ENCODE data around the gene EDAR. TPM values are rescaled to one million over a fixed set of nuclear protein-coding genes. Genes with fewer than 3 reads are reported as not detected.

Gene EDAR
- total and polyA plus RNA-seq, 2 donors (not counting 1 experiment from before 2014, with no cell fraction given), result not detected

- Histone ChIP-seq H3K4me2 (ENCODE audit: extremely low read depth, insufficient read depth, low read length) (no peak overlapping the region), H3K9me3 (ENCODE audit: control insufficient read depth, insufficient read depth, low read depth, low read length) (no peaks in the 10 kb centered on the region), H3K4me3 (replicated peaks in 1 of 4; ENCODE audit: control extremely low read depth in 1 of 4, insufficient read depth in 1 of 4, low read depth in 3 of 4, low read length in 4 of 4) (no peak overlapping the region), H3K27me3 (ENCODE audit: control insufficient read depth, insufficient read depth, low read length) (no peaks in the 10 kb centered on the region), H3K9ac (ENCODE audit: insufficient read depth, low read length) (no peak overlapping the region), H3K79me2 (ENCODE audit: control insufficient read depth, insufficient read depth, low read length) (no peaks in the 10 kb centered on the region), H3K36me3 (ENCODE audit: control insufficient read depth, insufficient read depth, low read length) (no peaks in the 10 kb centered on the region), H2AFZ (ENCODE audit: low read length) (no peak overlapping the region), H3K4me1 (ENCODE audit: control insufficient read depth, extremely low read depth, insufficient read depth, low read length) (no peaks in the 10 kb centered on the region), H4K20me1 (ENCODE audit: control insufficient read depth, extremely low read depth, insufficient read depth, low read length) (no peaks in the 10 kb centered on the region), H3K27ac (ENCODE audit: insufficient read depth, low read length) (no peak overlapping the region)
- TF ChIP-seq EZH2 (IDR thresholded peaks at IDR 0.05; ENCODE audit: low read length, missing control alignments) (no peak), CTCF (conservative IDR thresholded peaks at IDR 0.05 in 1 of 2, IDR thresholded peaks at IDR 0.05 in 1 of 2; ENCODE audit: low read depth in 1 of 2, low read length in 2 of 2) (no peak)
- no peak for DNase-seq (ENCODE audit: low read depth in 2 of 2)
Observed at GRCh38 chr2:108910011-108910431, 79.0 kb downstream of the EDAR start.

GRCh38 chr2:108909275-108909823 lies 79.7 kb downstream of the EDAR start:
- no peaks in the 10 kb centered on the region for H3K79me2 ChIP-seq (ENCODE audit: control insufficient read depth, insufficient read depth, low read length)
- no peaks in the 10 kb centered on the region for H3K27me3 ChIP-seq (ENCODE audit: control insufficient read depth, insufficient read depth, low read length)
- TF ChIP-seq CTCF (conservative IDR thresholded peaks at IDR 0.05 in 1 of 2, IDR thresholded peaks at IDR 0.05 in 1 of 2; ENCODE audit: low read depth in 1 of 2, low read length in 2 of 2) (no peak), EZH2 (IDR thresholded peaks at IDR 0.05; ENCODE audit: low read length, missing control alignments) (no peak)
- DNase-seq (ENCODE audit: low read depth in 2 of 2), result no peak
- no peaks in the 10 kb centered on the region for H4K20me1 ChIP-seq (ENCODE audit: control insufficient read depth, extremely low read depth, insufficient read depth, low read length)
- H3K36me3 ChIP-seq (ENCODE audit: control insufficient read depth, insufficient read depth, low read length), result no peaks in the 10 kb centered on the region
- no peak overlapping the region for H3K9ac ChIP-seq (ENCODE audit: insufficient read depth, low read length)
- no peaks in the 10 kb centered on the region for H3K4me1 ChIP-seq (ENCODE audit: control insufficient read depth, extremely low read depth, insufficient read depth, low read length)
- no peak overlapping the region for H3K27ac ChIP-seq (ENCODE audit: insufficient read depth, low read length)
- H3K9me3 ChIP-seq (ENCODE audit: control insufficient read depth, insufficient read depth, low read depth, low read length), result no peaks in the 10 kb centered on the region
- no peak overlapping the region for H2AFZ ChIP-seq (ENCODE audit: low read length)
- no peak overlapping the region for H3K4me2 ChIP-seq (ENCODE audit: extremely low read depth, insufficient read depth, low read length)
- no peak overlapping the region for H3K4me3 ChIP-seq (replicated peaks in 1 of 4; ENCODE audit: control extremely low read depth in 1 of 4, insufficient read depth in 1 of 4, low read depth in 3 of 4, low read length in 4 of 4)

GRCh38 chr2:108908713-108909070 lies 80.3 kb downstream of the EDAR start:
- no peak for TF ChIP-seq CTCF (conservative IDR thresholded peaks at IDR 0.05 in 1 of 2, IDR thresholded peaks at IDR 0.05 in 1 of 2; ENCODE audit: low read depth in 1 of 2, low read length in 2 of 2)
- no peak for TF ChIP-seq EZH2 (IDR thresholded peaks at IDR 0.05; ENCODE audit: low read length, missing control alignments)
- DNase-seq (ENCODE audit: low read depth in 2 of 2), result no peak
- H2AFZ ChIP-seq (ENCODE audit: low read length), result no peak overlapping the region
- no peaks in the 10 kb centered on the region for H4K20me1 ChIP-seq (ENCODE audit: control insufficient read depth, extremely low read depth, insufficient read depth, low read length)
- H3K4me2 ChIP-seq (ENCODE audit: extremely low read depth, insufficient read depth, low read length), result no peak overlapping the region
- H3K36me3 ChIP-seq (ENCODE audit: control insufficient read depth, insufficient read depth, low read length), result no peaks in the 10 kb centered on the region
- H3K9me3 ChIP-seq (ENCODE audit: control insufficient read depth, insufficient read depth, low read depth, low read length), result no peaks in the 10 kb centered on the region
- no peak overlapping the region for H3K9ac ChIP-seq (ENCODE audit: insufficient read depth, low read length)
- no peaks in the 10 kb centered on the region for H3K4me1 ChIP-seq (ENCODE audit: control insufficient read depth, extremely low read depth, insufficient read depth, low read length)
- no peaks in the 10 kb centered on the region for H3K27me3 ChIP-seq (ENCODE audit: control insufficient read depth, insufficient read depth, low read length)
- H3K4me3 ChIP-seq (replicated peaks in 1 of 4; ENCODE audit: control extremely low read depth in 1 of 4, insufficient read depth in 1 of 4, low read depth in 3 of 4, low read length in 4 of 4), result no peak overlapping the region
- H3K79me2 ChIP-seq (ENCODE audit: control insufficient read depth, insufficient read depth, low read length), result no peaks in the 10 kb centered on the region
- H3K27ac ChIP-seq (ENCODE audit: insufficient read depth, low read length), result no peak overlapping the region

Measured in fibroblast of lung (primary cell).